ENCODE measurements around the gene NACA2.

GRCh38 chr17:61584266-61584665 is 6.8 kb downstream of the NACA2 start:
- TF ChIP-seq, protein P1, sequence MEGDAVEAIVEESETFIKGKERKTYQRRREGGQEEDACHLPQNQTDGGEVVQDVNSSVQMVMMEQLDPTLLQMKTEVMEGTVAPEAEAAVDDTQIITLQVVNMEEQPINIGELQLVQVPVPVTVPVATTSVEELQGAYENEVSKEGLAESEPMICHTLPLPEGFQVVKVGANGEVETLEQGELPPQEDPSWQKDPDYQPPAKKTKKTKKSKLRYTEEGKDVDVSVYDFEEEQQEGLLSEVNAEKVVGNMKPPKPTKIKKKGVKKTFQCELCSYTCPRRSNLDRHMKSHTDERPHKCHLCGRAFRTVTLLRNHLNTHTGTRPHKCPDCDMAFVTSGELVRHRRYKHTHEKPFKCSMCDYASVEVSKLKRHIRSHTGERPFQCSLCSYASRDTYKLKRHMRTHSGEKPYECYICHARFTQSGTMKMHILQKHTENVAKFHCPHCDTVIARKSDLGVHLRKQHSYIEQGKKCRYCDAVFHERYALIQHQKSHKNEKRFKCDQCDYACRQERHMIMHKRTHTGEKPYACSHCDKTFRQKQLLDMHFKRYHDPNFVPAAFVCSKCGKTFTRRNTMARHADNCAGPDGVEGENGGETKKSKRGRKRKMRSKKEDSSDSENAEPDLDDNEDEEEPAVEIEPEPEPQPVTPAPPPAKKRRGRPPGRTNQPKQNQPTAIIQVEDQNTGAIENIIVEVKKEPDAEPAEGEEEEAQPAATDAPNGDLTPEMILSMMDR (IDR thresholded peaks at IDR 0.05) = no peak
- no peak for TF ChIP-seq POLR2A (IDR thresholded peaks at IDR 0.05)
